K562 (cell line): ENCODE measurements around the gene EYA4.

Source experiments
- ELF4 ChIP-seq: fragments of 450-650 bp; formaldehyde crosslinking; IDR thresholded peaks from 2 replicates; pipeline ENCODE4 v1.4.0; 2022; ENCODE audit warnings: missing genetic modification characterization
- TF ChIP-seq, protein P1 (sequence below): fragments of 150-350 bp; conservative IDR thresholded peaks from 2 replicates; pipeline ENCODE4 v1.6.1; 2014; ENCODE audit warnings: low read length
- TF ChIP-seq, protein P2 (sequence below), 2 experiments: IDR thresholded peaks; 2 replicates each; pipeline ENCODE4 v1.6.1; 2011; ENCODE audit warnings: borderline replicate concordance in 1 of 2, control low read depth in 1 of 2, low read depth in 1 of 2, low read length in 1 of 2, mild to moderate bottlenecking in 1 of 2, mixed read lengths in 1 of 2, moderate library complexity in 1 of 2; ENCODE audit not compliant: insufficient read depth in 1 of 2, insufficient read length in 1 of 2, poor library complexity in 1 of 2, severe bottlenecking in 1 of 2; ENCODE audit errors: extremely low read depth in 1 of 2

DNA sequence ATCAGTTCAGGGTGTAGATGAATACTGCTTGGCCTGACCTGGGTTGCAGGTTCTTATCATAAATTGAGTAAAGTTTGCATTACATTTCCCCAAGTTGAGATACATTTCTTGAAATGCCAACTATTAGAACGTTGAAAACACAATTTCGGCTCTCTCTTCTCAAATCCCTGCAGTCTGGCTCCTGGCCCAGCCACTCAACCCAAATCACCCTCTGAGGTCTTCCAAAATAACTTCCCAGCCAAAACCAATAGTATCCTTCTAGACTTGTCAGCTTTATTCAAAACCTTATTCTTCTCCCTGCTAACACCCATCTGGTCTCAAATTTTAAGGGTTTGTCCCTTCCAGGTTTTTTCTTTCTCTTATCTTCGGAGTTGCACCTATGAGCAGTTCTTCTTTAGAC lies 263.6 kb downstream of the EYA4 start:
- TF ChIP-seq, protein P1, sequence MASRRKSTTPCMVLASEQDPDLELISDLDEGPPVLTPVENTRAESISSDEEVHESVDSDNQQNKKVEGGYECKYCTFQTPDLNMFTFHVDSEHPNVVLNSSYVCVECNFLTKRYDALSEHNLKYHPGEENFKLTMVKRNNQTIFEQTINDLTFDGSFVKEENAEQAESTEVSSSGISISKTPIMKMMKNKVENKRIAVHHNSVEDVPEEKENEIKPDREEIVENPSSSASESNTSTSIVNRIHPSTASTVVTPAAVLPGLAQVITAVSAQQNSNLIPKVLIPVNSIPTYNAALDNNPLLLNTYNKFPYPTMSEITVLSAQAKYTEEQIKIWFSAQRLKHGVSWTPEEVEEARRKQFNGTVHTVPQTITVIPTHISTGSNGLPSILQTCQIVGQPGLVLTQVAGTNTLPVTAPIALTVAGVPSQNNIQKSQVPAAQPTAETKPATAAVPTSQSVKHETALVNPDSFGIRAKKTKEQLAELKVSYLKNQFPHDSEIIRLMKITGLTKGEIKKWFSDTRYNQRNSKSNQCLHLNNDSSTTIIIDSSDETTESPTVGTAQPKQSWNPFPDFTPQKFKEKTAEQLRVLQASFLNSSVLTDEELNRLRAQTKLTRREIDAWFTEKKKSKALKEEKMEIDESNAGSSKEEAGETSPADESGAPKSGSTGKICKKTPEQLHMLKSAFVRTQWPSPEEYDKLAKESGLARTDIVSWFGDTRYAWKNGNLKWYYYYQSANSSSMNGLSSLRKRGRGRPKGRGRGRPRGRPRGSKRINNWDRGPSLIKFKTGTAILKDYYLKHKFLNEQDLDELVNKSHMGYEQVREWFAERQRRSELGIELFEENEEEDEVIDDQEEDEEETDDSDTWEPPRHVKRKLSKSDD: no peak
- TF ChIP-seq, protein P2, sequence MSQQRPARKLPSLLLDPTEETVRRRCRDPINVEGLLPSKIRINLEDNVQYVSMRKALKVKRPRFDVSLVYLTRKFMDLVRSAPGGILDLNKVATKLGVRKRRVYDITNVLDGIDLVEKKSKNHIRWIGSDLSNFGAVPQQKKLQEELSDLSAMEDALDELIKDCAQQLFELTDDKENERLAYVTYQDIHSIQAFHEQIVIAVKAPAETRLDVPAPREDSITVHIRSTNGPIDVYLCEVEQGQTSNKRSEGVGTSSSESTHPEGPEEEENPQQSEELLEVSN (IDR thresholded peaks at IDR 0.05; ENCODE audit: borderline replicate concordance in 1 of 2, extremely low read depth in 1 of 2, insufficient read depth in 1 of 2, insufficient read length in 1 of 2, low read depth in 1 of 2, low read length in 1 of 2, poor library complexity in 1 of 2, severe bottlenecking in 1 of 2): no peak
- no peak for TF ChIP-seq ELF4 (CRISPR knock-in tag)
